ENCODE measurements around the gene TECTA. TPM values are rescaled to one million over a fixed set of nuclear protein-coding genes. Genes with fewer than 3 reads are reported as not detected.

The TECTA gene
- total RNA-seq, 3 donors from 2014 or later = 0.20 to 0.82 (median 0.39) TPM

GRCh38 chr11:121180183-121180582 lies 79.1 kb downstream of the TECTA start:
- no peak for ATAC-seq
- intact Hi-C loops (cut with DNase I, micrococcal nuclease) = no loop called here
- peaks cover 14% of the 10 kb centered on the region for H3K9me3 ChIP-seq
- DNase-seq = no peak
- H3K4me1 ChIP-seq (ENCODE audit: low read depth) = no peaks in the 10 kb centered on the region
- H3K36me3 ChIP-seq (ENCODE audit: low read depth) = no peaks in the 10 kb centered on the region
- H3K4me3 ChIP-seq = no peak overlapping the region
- TF ChIP-seq CTCF (IDR thresholded peaks at IDR 0.05) = no peak

- ATAC-seq (no peak), DNase-seq (no peak)
- no peak overlapping the region for H3K4me3 ChIP-seq
- H3K9me3 ChIP-seq = no peaks in the 10 kb centered on the region
- intact Hi-C loops (cut with DNase I, micrococcal nuclease) = no loop called here
- H3K36me3 ChIP-seq (ENCODE audit: low read depth) = no peaks in the 10 kb centered on the region
- no peaks in the 10 kb centered on the region for H3K4me1 ChIP-seq (ENCODE audit: low read depth)
- TF ChIP-seq CTCF (IDR thresholded peaks at IDR 0.05) = no peak
Measured at GRCh38 chr11:121188776-121189175, 87.7 kb downstream of the TECTA start.

GRCh38 chr11:121191818-121192217 lies 90.8 kb downstream of the TECTA start:
- TF ChIP-seq CTCF (IDR thresholded peaks at IDR 0.05) = no peak
- Histone ChIP-seq H3K36me3 (ENCODE audit: low read depth) (no peaks in the 10 kb centered on the region), H3K9me3 (no peaks in the 10 kb centered on the region), H3K4me3 (no peak overlapping the region), H3K4me1 (ENCODE audit: low read depth) (no peaks in the 10 kb centered on the region)
- intact Hi-C loops (cut with DNase I, micrococcal nuclease) = no loop called here
- ATAC-seq (no peak), DNase-seq (no peak)

GRCh38 chr11:121194731-121195596 lies 93.9 kb downstream of the TECTA start:
- ATAC-seq = peak; percentile 68
- Histone ChIP-seq H3K9me3 (no peaks in the 10 kb centered on the region), H3K4me3 (no peak overlapping the region), H3K4me1 (ENCODE audit: low read depth) (no peaks in the 10 kb centered on the region), H3K36me3 (ENCODE audit: low read depth) (no peaks in the 10 kb centered on the region)
- peak in 1 of 3 donors; percentile 75 for DNase-seq
- peak; percentile 70 for TF ChIP-seq CTCF (IDR thresholded peaks at IDR 0.05)
- intact Hi-C loops (cut with DNase I, micrococcal nuclease) = no loop called here

- DNase-seq = no peak
- intact Hi-C loops (cut with DNase I, micrococcal nuclease) = no loop called here
Measured at GRCh38 chr11:121198491-121198890, 97.4 kb downstream of the TECTA start.

More at GRCh38 chr11:121198491-121198890, 97.4 kb downstream of the TECTA start:
- ATAC-seq = no peak
- Histone ChIP-seq H3K4me1 (ENCODE audit: low read depth) (no peaks in the 10 kb centered on the region), H3K9me3 (no peaks in the 10 kb centered on the region), H3K36me3 (ENCODE audit: low read depth) (no peaks in the 10 kb centered on the region), H3K4me3 (no peak overlapping the region)
- no peak for TF ChIP-seq CTCF (IDR thresholded peaks at IDR 0.05)
